ENCODE data around the gene ORC1. TPM values are rescaled to one million over a fixed set of nuclear protein-coding genes. Genes with fewer than 3 reads are reported as not detected.
A peak's percentile ranks its signal among the peaks of the same experiment; 100 is the strongest.

ORC1 gene
- total RNA-seq, 5 donors from 2014 or later (not counting 1 experiment from before 2014, with no cell fraction given), result 1.7 to 2.1 (median 2.0) TPM

- CTCF ChIA-PET, result interaction anchor here in 1 of 2 donors (0.7 kb wide), 1 partner anchor 43 kb away, joined by 4 read pairs; no protein-coding TSS in a partner anchor
These were observed 28.6 kb upstream of the ORC1 start for GRCh38 chr1:52432807-52433206.

GRCh38 chr1:52427152-52427551 lies 22.9 kb upstream of the ORC1 start:
- ATAC-seq (replicated peaks in 1 of 4) (no peak), DNase-seq (no peak)
- no peak overlapping the region for H3K27ac ChIP-seq (ENCODE audit: low read length)
- no CpG with 5 or more reads among the region's 1 CpG for WGBS (ENCODE audit: insufficient coverage)
- H3K4me3 ChIP-seq (ENCODE audit: control insufficient read depth in 1 of 2, extremely low read depth in 1 of 2, low read length in 1 of 2), result no peak overlapping the region
- Mint-ChIP-seq H3K27me3 (no peaks in the 10 kb centered on the region), H3K9me3 (no peaks in the 10 kb centered on the region), H3K4me1 (peaks cover 41 to 42% (median 42%) of the 10 kb centered on the region in 3 donors), H3K36me3 (peaks cover 43% of the 10 kb centered on the region), H3K27ac (peak overlapping the region; percentile 40 to 83), H3K4me3 (no peak overlapping the region)
- H3K27me3 ChIP-seq (replicated peaks in 1 of 2; ENCODE audit: control insufficient read depth in 2 of 2, extremely low read depth in 1 of 2, insufficient read depth in 2 of 2, low read length in 1 of 2), result no peaks in the 10 kb centered on the region
- POLR2A ChIA-PET, result interaction anchor here in 1 of 2 donors (1.1 kb wide), 1 partner anchor 81 kb away, joined by 4 read pairs; no protein-coding TSS in a partner anchor
- no peaks in the 10 kb centered on the region for H3K9me3 ChIP-seq
- peaks cover 2 to 19% of the 10 kb centered on the region in 2 donors for H3K36me3 ChIP-seq (ENCODE audit: control insufficient read depth in 2 of 2, extremely low read depth in 1 of 2, insufficient read depth in 1 of 2, low read length in 1 of 2)
- CTCF ChIA-PET, result interaction anchor here (0.6 to 0.8 kb wide), 2 partner anchors 22 to 315 kb away, joined by 3 read pairs; no protein-coding TSS in a partner anchor
- H3K4me1 ChIP-seq (ENCODE audit: control insufficient read depth in 1 of 2, extremely low read depth in 1 of 2, insufficient read depth in 2 of 2, low read length in 2 of 2), result peaks cover 19 to 39% of the 10 kb centered on the region in 2 experiments

More at GRCh38 chr1:52432807-52433206, 28.6 kb upstream of the ORC1 start:
- H3K27ac ChIP-seq (ENCODE audit: low read length), result no peak overlapping the region
- no peaks in the 10 kb centered on the region for H3K4me1 ChIP-seq (ENCODE audit: control insufficient read depth in 1 of 2, extremely low read depth in 1 of 2, insufficient read depth in 2 of 2, low read length in 2 of 2)
- no peaks in the 10 kb centered on the region for H3K9me3 ChIP-seq
- no peak overlapping the region for H3K27ac Mint-ChIP-seq
- WGBS (ENCODE audit: insufficient coverage), result 90% methylated on average over 5 of the region's 8 CpGs
- H3K27me3 Mint-ChIP-seq, result no peaks in the 10 kb centered on the region
- H3K9me3 Mint-ChIP-seq, result no peaks in the 10 kb centered on the region
- POLR2A ChIA-PET, result no interaction called here
- no peak overlapping the region for H3K4me3 ChIP-seq (ENCODE audit: control insufficient read depth in 1 of 2, extremely low read depth in 1 of 2, low read length in 1 of 2)
- ATAC-seq (replicated peaks in 1 of 4) (no peak), DNase-seq (no peak)
- peaks cover 0 to under 1% (median 0%) of the 10 kb centered on the region in 3 donors for H3K4me1 Mint-ChIP-seq
- H3K36me3 Mint-ChIP-seq, result peaks cover 62% of the 10 kb centered on the region
- no peaks in the 10 kb centered on the region for H3K27me3 ChIP-seq (replicated peaks in 1 of 2; ENCODE audit: control insufficient read depth in 2 of 2, extremely low read depth in 1 of 2, insufficient read depth in 2 of 2, low read length in 1 of 2)
- H3K4me3 Mint-ChIP-seq, result no peak overlapping the region
- peaks cover 16 to 66% of the 10 kb centered on the region in 2 donors for H3K36me3 ChIP-seq (ENCODE audit: control insufficient read depth in 2 of 2, extremely low read depth in 1 of 2, insufficient read depth in 1 of 2, low read length in 1 of 2)

GRCh38 chr1:52426371-52426770 lies 22.1 kb upstream of the ORC1 start:
- H3K4me3 Mint-ChIP-seq, result no peak overlapping the region

GRCh38 chr1:52424813-52425212 lies 20.6 kb upstream of the ORC1 start:
- H3K27ac ChIP-seq (ENCODE audit: low read length), result peak overlapping the region; percentile 69
- ATAC-seq (replicated peaks in 1 of 4), result no peak
- H3K4me3 ChIP-seq (ENCODE audit: control insufficient read depth in 1 of 2, extremely low read depth in 1 of 2, low read length in 1 of 2), result no peak overlapping the region
- DNase-seq, result peak in 1 of 35 experiments; percentile 21
- H3K36me3 Mint-ChIP-seq, result peaks cover 30% of the 10 kb centered on the region
- H3K4me3 Mint-ChIP-seq, result peak overlapping the region; percentile 49 to 72 (median 66)
- H3K36me3 ChIP-seq (ENCODE audit: control insufficient read depth in 2 of 2, extremely low read depth in 1 of 2, insufficient read depth in 1 of 2, low read length in 1 of 2), result peaks cover 2 to 17% of the 10 kb centered on the region in 2 donors
- peaks cover 46 to 52% (median 50%) of the 10 kb centered on the region in 3 donors for H3K4me1 Mint-ChIP-seq
- H3K27me3 ChIP-seq (replicated peaks in 1 of 2; ENCODE audit: control insufficient read depth in 2 of 2, extremely low read depth in 1 of 2, insufficient read depth in 2 of 2, low read length in 1 of 2), result no peaks in the 10 kb centered on the region
- CTCF ChIA-PET, result interaction anchor here in 1 of 2 donors (1.2 to 2.5 kb wide), 3 partner anchors 10 to 260 kb away, joined by 3 to 38 read pairs (median 3); partner anchors contain the start of genes ORC1 and PRPF38A
- no peaks in the 10 kb centered on the region for H3K9me3 Mint-ChIP-seq
- H3K27ac Mint-ChIP-seq, result peak overlapping the region; percentile 83 to 92
- POLR2A ChIA-PET, result interaction anchor here in 1 of 2 donors (0.5 to 2.0 kb wide), 5 partner anchors 9 to 20 kb away, joined by 3 to 31 read pairs (median 9); partner anchors contain the start of genes ORC1 and PRPF38A
- H3K4me1 ChIP-seq (ENCODE audit: control insufficient read depth in 1 of 2, extremely low read depth in 1 of 2, insufficient read depth in 2 of 2, low read length in 2 of 2), result peaks cover 20 to 40% of the 10 kb centered on the region in 2 experiments
- H3K9me3 ChIP-seq, result no peaks in the 10 kb centered on the region
- 90% methylated on average over 1 of the region's 1 CpG for WGBS (ENCODE audit: insufficient coverage)
- H3K27me3 Mint-ChIP-seq, result no peaks in the 10 kb centered on the region

More at GRCh38 chr1:52426371-52426770, 22.1 kb upstream of the ORC1 start:
- peak overlapping the region; percentile 83 to 93 for H3K27ac Mint-ChIP-seq
- Histone ChIP-seq H3K4me3 (ENCODE audit: control insufficient read depth in 1 of 2, extremely low read depth in 1 of 2, low read length in 1 of 2) (no peak overlapping the region), H3K36me3 (ENCODE audit: control insufficient read depth in 2 of 2, extremely low read depth in 1 of 2, insufficient read depth in 1 of 2, low read length in 1 of 2) (peaks cover 2 to 19% of the 10 kb centered on the region in 2 donors), H3K27me3 (replicated peaks in 1 of 2; ENCODE audit: control insufficient read depth in 2 of 2, extremely low read depth in 1 of 2, insufficient read depth in 2 of 2, low read length in 1 of 2) (no peaks in the 10 kb centered on the region), H3K9me3 (no peaks in the 10 kb centered on the region), H3K27ac (ENCODE audit: low read length) (peak overlapping the region; percentile 6), H3K4me1 (ENCODE audit: control insufficient read depth in 1 of 2, extremely low read depth in 1 of 2, insufficient read depth in 2 of 2, low read length in 2 of 2) (peaks cover 19 to 40% of the 10 kb centered on the region in 2 experiments)
- no peak for ATAC-seq (replicated peaks in 1 of 4)
- no CpG with 5 or more reads among the region's 3 CpGs for WGBS (ENCODE audit: insufficient coverage)
- DNase-seq, result no peak
- no peaks in the 10 kb centered on the region for H3K9me3 Mint-ChIP-seq
- H3K36me3 Mint-ChIP-seq, result peaks cover 37% of the 10 kb centered on the region
- ChIA-PET POLR2A (interaction anchor here (0.5 to 0.6 kb wide), 4 partner anchors 108 to 289 kb away, joined by 3 to 6 read pairs (median 4); no protein-coding TSS in a partner anchor), CTCF (interaction anchor here in 1 of 2 donors (0.6 to 1.0 kb wide), 2 partner anchors 9 to 441 kb away, joined by 3 to 4 read pairs; no protein-coding TSS in a partner anchor)
- H3K27me3 Mint-ChIP-seq, result no peaks in the 10 kb centered on the region
- peaks cover 42 to 47% (median 43%) of the 10 kb centered on the region in 3 donors for H3K4me1 Mint-ChIP-seq

GRCh38 chr1:52424231-52424636 lies 20.0 kb upstream of the ORC1 start:
- Histone ChIP-seq H3K4me1 (ENCODE audit: control insufficient read depth in 1 of 2, extremely low read depth in 1 of 2, insufficient read depth in 2 of 2, low read length in 2 of 2) (peaks cover 23 to 43% of the 10 kb centered on the region in 2 experiments), H3K4me3 (ENCODE audit: control insufficient read depth in 1 of 2, extremely low read depth in 1 of 2, low read length in 1 of 2) (peak overlapping the region; percentile 0 to 23), H3K36me3 (ENCODE audit: control insufficient read depth in 2 of 2, extremely low read depth in 1 of 2, insufficient read depth in 1 of 2, low read length in 1 of 2) (peaks cover 2 to 17% of the 10 kb centered on the region in 2 donors), H3K27me3 (replicated peaks in 1 of 2; ENCODE audit: control insufficient read depth in 2 of 2, extremely low read depth in 1 of 2, insufficient read depth in 2 of 2, low read length in 1 of 2) (no peaks in the 10 kb centered on the region), H3K27ac (ENCODE audit: low read length) (peak overlapping the region; percentile 69), H3K9me3 (no peaks in the 10 kb centered on the region)
- DNase-seq (peak in 28 of 35 experiments; percentile 7 to 73 (median 26)), ATAC-seq (replicated peaks in 1 of 4) (peak; percentile 86 to 94 (median 93))
- ChIA-PET POLR2A (interaction anchor here (0.5 to 2.0 kb wide), 8 partner anchors 9 to 153 kb away, joined by 3 to 31 read pairs (median 6); partner anchors contain the start of genes ORC1 (in 2 of the 2) and PRPF38A (in 2 of the 2)), CTCF (interaction anchor here in 1 of 2 donors (0.9 to 2.5 kb wide), 4 partner anchors 11 to 260 kb away, joined by 3 to 38 read pairs (median 4); partner anchors contain the start of genes ORC1, PRPF38A and TUT4)
- Mint-ChIP-seq H3K27ac (peak overlapping the region; percentile 83 to 92), H3K9me3 (no peaks in the 10 kb centered on the region), H3K4me3 (peak overlapping the region; percentile 49 to 72 (median 66)), H3K36me3 (peaks cover 34% of the 10 kb centered on the region), H3K27me3 (no peaks in the 10 kb centered on the region), H3K4me1 (peaks cover 52 to 57% (median 56%) of the 10 kb centered on the region in 3 donors)

GRCh38 chr1:52423771-52424170 lies 19.5 kb upstream of the ORC1 start:
- Histone ChIP-seq H3K36me3 (ENCODE audit: control insufficient read depth in 2 of 2, extremely low read depth in 1 of 2, insufficient read depth in 1 of 2, low read length in 1 of 2) (peaks cover 2 to 17% of the 10 kb centered on the region in 2 donors), H3K27me3 (replicated peaks in 1 of 2; ENCODE audit: control insufficient read depth in 2 of 2, extremely low read depth in 1 of 2, insufficient read depth in 2 of 2, low read length in 1 of 2) (no peaks in the 10 kb centered on the region), H3K4me3 (ENCODE audit: control insufficient read depth in 1 of 2, extremely low read depth in 1 of 2, low read length in 1 of 2) (peak overlapping the region; percentile 16 to 23), H3K9me3 (no peaks in the 10 kb centered on the region), H3K27ac (ENCODE audit: low read length) (peak overlapping the region; percentile 69), H3K4me1 (ENCODE audit: control insufficient read depth in 1 of 2, extremely low read depth in 1 of 2, insufficient read depth in 2 of 2, low read length in 2 of 2) (peaks cover 28 to 45% of the 10 kb centered on the region in 2 experiments)
- Mint-ChIP-seq H3K9me3 (no peaks in the 10 kb centered on the region), H3K27ac (peak overlapping the region; percentile 83 to 92), H3K27me3 (no peaks in the 10 kb centered on the region), H3K36me3 (peaks cover 33% of the 10 kb centered on the region), H3K4me3 (peak overlapping the region; percentile 49 to 72 (median 66)), H3K4me1 (peaks cover 54 to 62% (median 57%) of the 10 kb centered on the region in 3 donors)
- 3% methylated on average over 3 of the region's 9 CpGs for WGBS (ENCODE audit: insufficient coverage)
- ChIA-PET CTCF (interaction anchor here in 1 of 2 donors (0.6 to 2.5 kb wide), 7 partner anchors 8 to 263 kb away, joined by 3 to 38 read pairs (median 3); partner anchors contain the start of genes ORC1, PRPF38A and TUT4), POLR2A (interaction anchor here (0.6 to 2.0 kb wide), 6 partner anchors 16 to 153 kb away, joined by 3 to 31 read pairs (median 6); partner anchors contain the start of genes ORC1 (in 2 of the 2) and PRPF38A (in 2 of the 2))
- DNase-seq (peak; percentile 44 to 85 (median 73)), ATAC-seq (replicated peaks in 1 of 4) (peak; percentile 87 to 88 (median 88))

Measured in T-cell (primary cell).